Vagina (tissue), 2 donors: ENCODE data around the gene HNRNPK. TPM values are rescaled to one million over a fixed set of nuclear protein-coding genes. Genes with fewer than 3 reads are reported as not detected.

Source experiments
- DNase-seq, 2 donors: peaks; one replicate each; pipeline ENCODE4 v3.0.0-alpha.2; 2017; ENCODE audit errors: extremely low spot score in 2 of 2
- H3K27ac ChIP-seq: fragments of 200-600 bp; sonication (generic); one replicate; pipeline ENCODE4 v1.5.1; 2019
- H3K27me3 ChIP-seq: fragments of 200-600 bp; sonication (generic); one replicate; pipeline ENCODE4 v1.5.1; 2019
- H3K36me3 ChIP-seq, 2 donors: fragments of 200-600 bp; sonication (generic); one replicate each; pipeline ENCODE4 v1.5.1; 2017 to 2019
- H3K4me1 ChIP-seq: fragments of 200-600 bp; sonication (generic); one replicate; pipeline ENCODE4 v1.5.1; 2019
- H3K4me3 ChIP-seq, 2 donors: fragments of 200-600 bp; sonication (generic); 1 replicate in 1 of 2; 2 replicates in 1 of 2; pipeline ENCODE4 v1.5.1; 2016 to 2019
- H3K9me3 ChIP-seq: fragments of 200-600 bp; sonication (generic); one replicate; pipeline ENCODE4 v1.5.1; 2019
- CTCF ChIP-seq, 3 experiments: fragments of 450-650 bp in 2 of 3; fragments of 200-600 bp in 1 of 3; sonication (generic) in 1 of 3; IDR thresholded peaks; one replicate each; pipeline ENCODE4 v1.5.1; 2017 to 2019; ENCODE audit warnings: antibody characterized with exemption in 3 of 3, mild to moderate bottlenecking in 2 of 3, moderate library complexity in 2 of 3
- POLR2A ChIP-seq, 2 donors: fragments of 450-650 bp; IDR thresholded peaks; one replicate each; pipeline ENCODE4 v1.6.1; 2017; ENCODE audit warnings: antibody characterized with exemption in 2 of 2, mild to moderate bottlenecking in 2 of 2, moderate library complexity in 2 of 2
- POLR2AphosphoS5 ChIP-seq, 2 donors: sonication (generic); formaldehyde crosslinking; IDR thresholded peaks; one replicate each; pipeline ENCODE4 v1.9.0; 2017; ENCODE audit warnings: antibody characterized with exemption in 2 of 2, mild to moderate bottlenecking in 2 of 2, low read depth in 1 of 2; ENCODE audit not compliant: insufficient read depth in 1 of 2
- intact Hi-C: fragments of 100-400 bp; cut with DNase I; formaldehyde crosslinking; loops from one replicate; pipeline ENCODE4 v1.15.1; 2023
- total RNA-seq: library from RNA; depleted of rRNA; stranded (reverse); fragments of >200 nt; gene quantifications from one replicate; pipeline ENCODE4 v1.2.3, GENCODE V29; 2016

Gene HNRNPK
- total RNA-seq, 1 donor from 2014 or later = 409 TPM

- no peaks in the 10 kb centered on the region for H3K27me3 ChIP-seq
- H3K27ac ChIP-seq = no peak overlapping the region
- H3K4me1 ChIP-seq = no peaks in the 10 kb centered on the region
- H3K4me3 ChIP-seq = no peak overlapping the region
- H3K9me3 ChIP-seq = no peaks in the 10 kb centered on the region
- DNase-seq = no peak
- H3K36me3 ChIP-seq = peaks cover 0 to 3% of the 10 kb centered on the region in 2 donors
- TF ChIP-seq CTCF (IDR thresholded peaks at IDR 0.05) (no peak), POLR2AphosphoS5 (IDR thresholded peaks at IDR 0.05; ENCODE audit: insufficient read depth in 1 of 2, low read depth in 1 of 2) (no peak), POLR2A (IDR thresholded peaks at IDR 0.05) (no peak)
- intact Hi-C loops = no loop called here
Measured at GRCh38 chr9:84002344-84002743, 22.3 kb upstream of the HNRNPK start.

GRCh38 chr9:84001621-84002020 lies 21.6 kb upstream of the HNRNPK start:
- TF ChIP-seq POLR2AphosphoS5 (IDR thresholded peaks at IDR 0.05; ENCODE audit: insufficient read depth in 1 of 2, low read depth in 1 of 2) = no peak
- DNase-seq = no peak
- Histone ChIP-seq H3K4me1 (no peaks in the 10 kb centered on the region), H3K36me3 (peaks cover 0 to 3% of the 10 kb centered on the region in 2 donors), H3K9me3 (no peaks in the 10 kb centered on the region), H3K27me3 (no peaks in the 10 kb centered on the region), H3K27ac (no peak overlapping the region), H3K4me3 (no peak overlapping the region)
- intact Hi-C loops = no loop called here

GRCh38 chr9:84000186-84000585 lies 20.2 kb upstream of the HNRNPK start:
- Histone ChIP-seq H3K9me3 (no peaks in the 10 kb centered on the region), H3K27me3 (no peaks in the 10 kb centered on the region), H3K36me3 (peaks cover 0 to 3% of the 10 kb centered on the region in 2 donors), H3K4me3 (no peak overlapping the region), H3K4me1 (no peaks in the 10 kb centered on the region), H3K27ac (no peak overlapping the region)
- intact Hi-C loops = no loop called here
- no peak for DNase-seq
- no peak for TF ChIP-seq POLR2AphosphoS5 (IDR thresholded peaks at IDR 0.05; ENCODE audit: insufficient read depth in 1 of 2, low read depth in 1 of 2)
- TF ChIP-seq CTCF (IDR thresholded peaks at IDR 0.05) = no peak
- TF ChIP-seq POLR2A (IDR thresholded peaks at IDR 0.05) = no peak

GRCh38 chr9:83999141-83999918 lies 19.3 kb upstream of the HNRNPK start:
- no peak overlapping the region for H3K4me3 ChIP-seq
- TF ChIP-seq CTCF (IDR thresholded peaks at IDR 0.05) = no peak
- no peak for TF ChIP-seq POLR2AphosphoS5 (IDR thresholded peaks at IDR 0.05; ENCODE audit: insufficient read depth in 1 of 2, low read depth in 1 of 2)
- TF ChIP-seq POLR2A (IDR thresholded peaks at IDR 0.05) = no peak
- H3K4me1 ChIP-seq = no peaks in the 10 kb centered on the region
- H3K27me3 ChIP-seq = no peaks in the 10 kb centered on the region
- intact Hi-C loops = no loop called here
- H3K9me3 ChIP-seq = no peaks in the 10 kb centered on the region
- no peak overlapping the region for H3K27ac ChIP-seq
- DNase-seq = no peak
- peaks cover 0 to 3% of the 10 kb centered on the region in 2 donors for H3K36me3 ChIP-seq

- Histone ChIP-seq H3K4me1 (no peaks in the 10 kb centered on the region), H3K27ac (no peak overlapping the region), H3K9me3 (no peaks in the 10 kb centered on the region), H3K27me3 (no peaks in the 10 kb centered on the region), H3K4me3 (no peak overlapping the region), H3K36me3 (peaks cover 0 to 2% of the 10 kb centered on the region in 2 donors)
- intact Hi-C loops = no loop called here
- no peak for DNase-seq
- TF ChIP-seq POLR2AphosphoS5 (IDR thresholded peaks at IDR 0.05; ENCODE audit: insufficient read depth in 1 of 2, low read depth in 1 of 2) = no peak
- no peak for TF ChIP-seq POLR2A (IDR thresholded peaks at IDR 0.05)
- TF ChIP-seq CTCF (IDR thresholded peaks at IDR 0.05) = no peak
Measured at GRCh38 chr9:83996126-83996525, 16.1 kb upstream of the HNRNPK start.
